ENCODE measurements around the gene KPNA4. TPM values are rescaled to one million over a fixed set of nuclear protein-coding genes. Genes with fewer than 3 reads are reported as not detected.

KPNA4 gene
- total and polyA plus RNA-seq, 2 experiments from 2014 or later: 17.4 to 33.1 TPM

DNA sequence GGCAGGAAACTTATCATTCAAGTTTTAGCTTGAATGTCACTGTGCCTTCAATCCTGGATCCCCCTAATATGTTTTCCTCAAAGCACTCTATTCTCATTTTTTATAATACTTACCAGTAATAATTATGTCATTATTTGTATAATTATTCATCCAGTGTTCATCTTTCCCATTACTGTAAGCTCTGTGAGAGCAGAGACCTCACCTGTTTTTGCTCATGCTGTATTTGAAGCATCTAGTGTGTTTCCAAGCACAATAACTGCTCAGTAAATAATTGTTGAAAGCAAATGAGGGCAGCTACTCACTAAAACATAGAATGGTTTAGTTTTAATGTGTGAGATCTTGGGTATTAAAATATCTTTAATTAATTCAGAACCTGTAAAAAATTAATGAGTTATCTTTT lies 36.9 kb upstream of the KPNA4 start:
- no peak for DNase-seq
- no peaks in the 10 kb centered on the region for H3K36me3 ChIP-seq (ENCODE audit: low read depth)
- no peak overlapping the region for H2AFZ ChIP-seq
- no peaks in the 10 kb centered on the region for H3K27me3 ChIP-seq (replicated peaks; ENCODE audit: insufficient read depth)
- H3K4me2 ChIP-seq (ENCODE audit: unreplicated experiment): no peak overlapping the region
- TF ChIP-seq EZH2phosphoT487 (IDR thresholded peaks at IDR 0.05; ENCODE audit: insufficient read depth, low read depth) (no peak), EZH2 (IDR thresholded peaks at IDR 0.05; ENCODE audit: insufficient read depth, poor library complexity, severe bottlenecking) (no peak)
- no peak overlapping the region for H3K27ac ChIP-seq
- no peaks in the 10 kb centered on the region for H3K9me3 ChIP-seq (ENCODE audit: low read depth)
- no peaks in the 10 kb centered on the region for H3F3A ChIP-seq (ENCODE audit: insufficient read depth)
- no peak overlapping the region for H3K4me3 ChIP-seq
- in situ Hi-C loops (cut with MboI): no loop called here
- H3K9me2 ChIP-seq (ENCODE audit: insufficient read depth): no peaks in the 10 kb centered on the region
- H4K20me1 ChIP-seq (ENCODE audit: insufficient read depth): no peaks in the 10 kb centered on the region
- H3K4me1 ChIP-seq (ENCODE audit: insufficient read depth): no peaks in the 10 kb centered on the region
- H3K79me2 ChIP-seq (ENCODE audit: insufficient read depth): no peaks in the 10 kb centered on the region
- H3K9ac ChIP-seq: no peak overlapping the region

- H3K4me1 ChIP-seq (ENCODE audit: insufficient read depth): no peaks in the 10 kb centered on the region
- H4K20me1 ChIP-seq (ENCODE audit: insufficient read depth): no peaks in the 10 kb centered on the region
- H3K36me3 ChIP-seq (ENCODE audit: low read depth): no peaks in the 10 kb centered on the region
- TF ChIP-seq EZH2 (IDR thresholded peaks at IDR 0.05; ENCODE audit: insufficient read depth, poor library complexity, severe bottlenecking) (no peak), EZH2phosphoT487 (IDR thresholded peaks at IDR 0.05; ENCODE audit: insufficient read depth, low read depth) (no peak)
- no peaks in the 10 kb centered on the region for H3K9me2 ChIP-seq (ENCODE audit: insufficient read depth)
- DNase-seq: no peak
- H3K4me3 ChIP-seq: no peak overlapping the region
- H3K27ac ChIP-seq: no peak overlapping the region
- no peak overlapping the region for H2AFZ ChIP-seq
- WGBS, 2 experiments (ENCODE audit: low coverage in 1 of 2, low lambda C conversion rate in 2 of 2, missing lambda C conversion rate in 2 of 2): 3 to 9% methylated on average over 1 of the region's 1 CpG
- no peaks in the 10 kb centered on the region for H3F3A ChIP-seq (ENCODE audit: insufficient read depth)
- H3K9me3 ChIP-seq (ENCODE audit: low read depth): no peaks in the 10 kb centered on the region
- no peak overlapping the region for H3K9ac ChIP-seq
- H3K27me3 ChIP-seq (replicated peaks; ENCODE audit: insufficient read depth): no peaks in the 10 kb centered on the region
- no peak overlapping the region for H3K4me2 ChIP-seq (ENCODE audit: unreplicated experiment)
- in situ Hi-C loops (cut with MboI): no loop called here
- H3K79me2 ChIP-seq (ENCODE audit: insufficient read depth): no peaks in the 10 kb centered on the region
Measured at GRCh38 chr3:160601288-160601687, 35.9 kb upstream of the KPNA4 start.

- H3K79me2 ChIP-seq (ENCODE audit: insufficient read depth): no peaks in the 10 kb centered on the region
- no peak overlapping the region for H3K4me3 ChIP-seq
- TF ChIP-seq EZH2 (IDR thresholded peaks at IDR 0.05; ENCODE audit: insufficient read depth, poor library complexity, severe bottlenecking): no peak
- TF ChIP-seq EZH2phosphoT487 (IDR thresholded peaks at IDR 0.05; ENCODE audit: insufficient read depth, low read depth): no peak
- no peak overlapping the region for H3K27ac ChIP-seq
- H3K9ac ChIP-seq: no peak overlapping the region
- no peak overlapping the region for H2AFZ ChIP-seq
- H3K9me3 ChIP-seq (ENCODE audit: low read depth): no peaks in the 10 kb centered on the region
- WGBS, 2 experiments (ENCODE audit: low coverage in 1 of 2, low lambda C conversion rate in 2 of 2, missing lambda C conversion rate in 2 of 2): 59 to 69% methylated on average over 2 of the region's 2 CpGs
- in situ Hi-C loops (cut with MboI): no loop called here
- H3K4me1 ChIP-seq (ENCODE audit: insufficient read depth): no peaks in the 10 kb centered on the region
- H3K36me3 ChIP-seq (ENCODE audit: low read depth): no peaks in the 10 kb centered on the region
- H3F3A ChIP-seq (ENCODE audit: insufficient read depth): no peaks in the 10 kb centered on the region
- no peak for DNase-seq
- H3K9me2 ChIP-seq (ENCODE audit: insufficient read depth): no peaks in the 10 kb centered on the region
- H4K20me1 ChIP-seq (ENCODE audit: insufficient read depth): no peaks in the 10 kb centered on the region
- H3K4me2 ChIP-seq (ENCODE audit: unreplicated experiment): no peak overlapping the region
- no peaks in the 10 kb centered on the region for H3K27me3 ChIP-seq (replicated peaks; ENCODE audit: insufficient read depth)
Measured at GRCh38 chr3:160598865-160599264, 33.5 kb upstream of the KPNA4 start.

GRCh38 chr3:160588023-160588422 lies 22.7 kb upstream of the KPNA4 start:
- Histone ChIP-seq H3K9ac (no peak overlapping the region), H4K20me1 (ENCODE audit: insufficient read depth) (no peaks in the 10 kb centered on the region), H3K9me2 (ENCODE audit: insufficient read depth) (no peaks in the 10 kb centered on the region), H3K4me1 (ENCODE audit: insufficient read depth) (no peaks in the 10 kb centered on the region), H3K79me2 (ENCODE audit: insufficient read depth) (no peaks in the 10 kb centered on the region), H3K4me2 (ENCODE audit: unreplicated experiment) (no peak overlapping the region), H2AFZ (no peak overlapping the region), H3K27ac (no peak overlapping the region), H3K36me3 (ENCODE audit: low read depth) (no peaks in the 10 kb centered on the region), H3F3A (ENCODE audit: insufficient read depth) (no peaks in the 10 kb centered on the region), H3K4me3 (no peak overlapping the region), H3K27me3 (replicated peaks; ENCODE audit: insufficient read depth) (no peaks in the 10 kb centered on the region), H3K9me3 (ENCODE audit: low read depth) (no peaks in the 10 kb centered on the region)
- DNase-seq: no peak
- in situ Hi-C loops (cut with MboI): no loop called here
- TF ChIP-seq EZH2phosphoT487 (IDR thresholded peaks at IDR 0.05; ENCODE audit: insufficient read depth, low read depth): no peak
- TF ChIP-seq EZH2 (IDR thresholded peaks at IDR 0.05; ENCODE audit: insufficient read depth, poor library complexity, severe bottlenecking): no peak

GRCh38 chr3:160587105-160587504 lies 21.7 kb upstream of the KPNA4 start:
- Histone ChIP-seq H3K9me2 (ENCODE audit: insufficient read depth) (no peaks in the 10 kb centered on the region), H3K9ac (no peak overlapping the region), H3K4me3 (no peak overlapping the region), H3K9me3 (ENCODE audit: low read depth) (no peaks in the 10 kb centered on the region), H3K4me2 (ENCODE audit: unreplicated experiment) (no peak overlapping the region), H4K20me1 (ENCODE audit: insufficient read depth) (no peaks in the 10 kb centered on the region), H3K4me1 (ENCODE audit: insufficient read depth) (no peaks in the 10 kb centered on the region), H3K27me3 (replicated peaks; ENCODE audit: insufficient read depth) (no peaks in the 10 kb centered on the region), H2AFZ (no peak overlapping the region), H3K27ac (no peak overlapping the region), H3F3A (ENCODE audit: insufficient read depth) (no peaks in the 10 kb centered on the region), H3K79me2 (ENCODE audit: insufficient read depth) (no peaks in the 10 kb centered on the region), H3K36me3 (ENCODE audit: low read depth) (no peaks in the 10 kb centered on the region)
- in situ Hi-C loops (cut with MboI): no loop called here
- 100% methylated on average over 1 of the region's 1 CpG for WGBS, 2 experiments (ENCODE audit: low coverage in 1 of 2, low lambda C conversion rate in 2 of 2, missing lambda C conversion rate in 2 of 2)
- no peak for DNase-seq
- no peak for TF ChIP-seq EZH2 (IDR thresholded peaks at IDR 0.05; ENCODE audit: insufficient read depth, poor library complexity, severe bottlenecking)
- TF ChIP-seq EZH2phosphoT487 (IDR thresholded peaks at IDR 0.05; ENCODE audit: insufficient read depth, low read depth): no peak

Measured in GM23248 (cell line).